Kidney glomerular epithelial cell (primary cell): ENCODE results near the gene TNFRSF8.

Experiments used
- DNase-seq: peaks from one replicate; lab custom pipeline; 2025; lab: John Stamatoyannopoulos, UW

Gene TNFRSF8

GRCh38 chr1:12159816-12160215 is 96.7 kb downstream of the TNFRSF8 start:
- no peak for DNase-seq

- DNase-seq, result no peak
Observed at GRCh38 chr1:12161324-12161661, 98.2 kb downstream of the TNFRSF8 start.

- no peak for DNase-seq
Observed at GRCh38 chr1:12161662-12162458, 98.8 kb downstream of the TNFRSF8 start.

GRCh38 chr1:12162459-12163137 is 99.5 kb downstream of the TNFRSF8 start:
- DNase-seq, result no peak

GRCh38 chr1:12163210-12163609 is 100.1 kb downstream of the TNFRSF8 start:
- no peak for DNase-seq

- DNase-seq, result no peak
Observed at GRCh38 chr1:12164210-12164609, 101.1 kb downstream of the TNFRSF8 start.

GRCh38 chr1:12165342-12165741 is 102.2 kb downstream of the TNFRSF8 start:
- no peak for DNase-seq

- DNase-seq, result no peak
Observed at GRCh38 chr1:12166834-12167492, 103.9 kb downstream of the TNFRSF8 start, which contains the start of gene TNFRSF1B. TSS of gene TNFRSF1B (plus strand) at chr1:12166991. CDS start at chr1:12167092, 101 bp downstream.

GRCh38 chr1:12167493-12168429 is 104.7 kb downstream of the TNFRSF8 start:
- DNase-seq, result no peak

- no peak for DNase-seq
Observed at GRCh38 chr1:12168451-12169160, 105.5 kb downstream of the TNFRSF8 start.

- DNase-seq, result no peak
Observed at GRCh38 chr1:12169442-12170135, 106.5 kb downstream of the TNFRSF8 start.

GRCh38 chr1:12170263-12170671 is 107.2 kb downstream of the TNFRSF8 start:
- no peak for DNase-seq

GRCh38 chr1:12171206-12172041 is 108.3 kb downstream of the TNFRSF8 start:
- no peak for DNase-seq

GRCh38 chr1:12172042-12172851 is 109.1 kb downstream of the TNFRSF8 start:
- DNase-seq, result no peak

- DNase-seq, result no peak
Observed at GRCh38 chr1:12173041-12173509, 110.0 kb downstream of the TNFRSF8 start.

- DNase-seq, result no peak
Observed at GRCh38 chr1:12173631-12174121, 110.6 kb downstream of the TNFRSF8 start.

- no peak for DNase-seq
Observed at GRCh38 chr1:12174924-12175810, 112.1 kb downstream of the TNFRSF8 start.
